Activated CD8-positive, alpha-beta memory T cell treated with anti-CD3 and anti-CD28 coated beads for 4 hours (primary cell): ENCODE data around the gene PSME3.

Experiments
- DNase-seq, 2 donors: peaks; one replicate each; pipeline ENCODE4 v3.0.0-alpha.2; 2020; ENCODE audit warnings: low read depth in 2 of 2

The PSME3 gene, protein sequence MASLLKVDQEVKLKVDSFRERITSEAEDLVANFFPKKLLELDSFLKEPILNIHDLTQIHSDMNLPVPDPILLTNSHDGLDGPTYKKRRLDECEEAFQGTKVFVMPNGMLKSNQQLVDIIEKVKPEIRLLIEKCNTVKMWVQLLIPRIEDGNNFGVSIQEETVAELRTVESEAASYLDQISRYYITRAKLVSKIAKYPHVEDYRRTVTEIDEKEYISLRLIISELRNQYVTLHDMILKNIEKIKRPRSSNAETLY

GRCh38 chr17:42832934-42833766 is at the start of gene PSME3:
TSS of gene PSME3 (plus strand) at chr17:42833397. CDS start at chr17:42833632, 235 bp downstream.
- peak; percentile 81 to 82 for DNase-seq

DNA sequence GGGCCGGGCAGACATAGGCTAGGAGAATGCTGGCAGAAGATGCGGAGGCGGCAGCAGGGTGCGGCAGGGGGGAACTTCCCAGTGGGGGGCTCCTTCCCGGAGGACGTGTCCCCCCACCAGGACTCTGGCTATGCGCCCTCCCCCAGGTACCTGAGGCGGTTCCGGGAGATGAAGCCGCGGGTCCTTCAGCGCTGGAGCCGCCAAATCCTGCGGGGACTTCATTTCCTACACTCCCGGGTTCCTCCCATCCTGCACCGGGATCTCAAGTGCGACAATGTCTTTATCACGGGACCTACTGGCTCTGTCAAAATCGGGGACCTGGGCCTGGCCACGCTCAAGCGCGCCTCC is 49.4 kb upstream of the PSME3 start:
- no peak for DNase-seq

- DNase-seq: no peak
These were observed 48.8 kb upstream of the PSME3 start for GRCh38 chr17:42784409-42784808.

GRCh38 chr17:42784811-42785592 is 48.2 kb upstream of the PSME3 start:
- DNase-seq: no peak

- no peak for DNase-seq
These were observed 45.9 kb upstream of the PSME3 start for GRCh38 chr17:42787266-42787665.

GRCh38 chr17:42791948-42792347 is 41.2 kb upstream of the PSME3 start:
- DNase-seq: no peak

DNA sequence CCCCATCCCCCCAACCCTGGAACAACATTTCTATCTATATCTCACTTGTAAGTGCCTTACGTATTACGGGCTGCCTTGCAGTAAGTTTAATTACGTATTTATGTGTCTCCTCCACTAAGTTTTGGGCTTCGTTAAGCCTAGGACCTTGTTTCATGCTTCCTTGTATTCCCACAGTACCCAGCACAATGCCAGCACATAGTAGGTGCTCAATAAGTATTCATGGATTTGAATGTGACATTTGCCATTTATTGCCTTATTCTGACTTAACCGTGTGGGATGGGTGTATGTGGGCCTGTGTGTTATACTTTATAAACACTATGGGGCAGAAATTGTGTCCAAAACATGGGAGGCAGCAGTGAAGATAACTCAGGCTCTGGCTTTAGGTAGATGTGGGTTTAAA is 40.7 kb upstream of the PSME3 start:
- no peak for DNase-seq

- DNase-seq: no peak
These were observed 38.1 kb upstream of the PSME3 start for GRCh38 chr17:42795061-42795460.

DNA sequence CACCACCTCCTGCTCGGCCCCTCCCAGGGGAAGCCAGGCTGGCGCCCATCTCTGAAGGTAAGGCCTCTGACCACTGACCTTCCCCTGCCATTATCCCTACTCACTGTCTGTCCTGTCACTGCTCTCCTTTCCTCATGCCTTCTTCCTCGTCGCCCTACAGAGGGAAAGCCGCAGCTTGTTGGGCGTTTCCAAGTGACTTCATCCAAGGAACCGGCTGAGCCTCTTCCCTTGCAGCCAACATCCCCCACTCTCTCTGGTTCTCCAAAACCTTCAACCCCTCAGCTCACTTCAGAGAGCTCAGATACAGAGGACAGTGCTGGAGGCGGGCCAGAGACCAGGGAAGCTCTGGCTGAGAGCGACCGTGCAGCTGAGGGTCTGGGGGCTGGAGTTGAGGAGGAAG is 37.7 kb upstream of the PSME3 start:
- DNase-seq: no peak

DNA sequence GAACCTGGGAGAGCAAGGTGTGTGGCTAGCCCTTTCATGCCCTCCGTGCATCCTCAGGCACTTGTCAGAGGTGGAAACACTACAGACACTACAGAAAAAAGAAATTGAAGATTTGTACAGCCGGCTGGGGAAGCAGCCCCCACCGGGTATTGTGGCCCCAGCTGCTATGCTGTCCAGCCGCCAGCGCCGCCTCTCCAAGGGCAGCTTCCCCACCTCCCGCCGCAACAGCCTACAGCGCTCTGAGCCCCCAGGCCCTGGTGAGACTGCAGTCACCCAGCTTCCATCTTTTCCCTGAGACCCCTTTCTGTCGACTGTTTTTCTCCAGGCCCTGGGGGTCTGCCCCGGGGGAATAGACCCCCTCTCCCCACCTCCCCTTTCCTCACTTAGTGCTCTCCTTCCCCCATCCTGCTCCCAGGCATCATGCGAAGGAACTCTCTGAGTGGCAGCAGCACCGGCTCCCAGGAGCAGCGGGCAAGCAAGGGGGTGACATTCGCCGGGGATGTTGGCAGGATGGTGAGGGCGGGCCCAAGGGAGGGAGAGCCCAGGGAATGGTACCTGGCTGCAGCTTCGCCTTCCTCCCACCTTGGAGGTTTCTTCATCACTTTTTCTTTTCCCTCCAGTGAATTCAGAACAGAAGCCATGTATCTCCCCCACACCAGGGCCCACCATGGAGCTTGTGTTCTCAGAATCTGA is 37.0 kb upstream of the PSME3 start:
- DNase-seq: no peak

DNA sequence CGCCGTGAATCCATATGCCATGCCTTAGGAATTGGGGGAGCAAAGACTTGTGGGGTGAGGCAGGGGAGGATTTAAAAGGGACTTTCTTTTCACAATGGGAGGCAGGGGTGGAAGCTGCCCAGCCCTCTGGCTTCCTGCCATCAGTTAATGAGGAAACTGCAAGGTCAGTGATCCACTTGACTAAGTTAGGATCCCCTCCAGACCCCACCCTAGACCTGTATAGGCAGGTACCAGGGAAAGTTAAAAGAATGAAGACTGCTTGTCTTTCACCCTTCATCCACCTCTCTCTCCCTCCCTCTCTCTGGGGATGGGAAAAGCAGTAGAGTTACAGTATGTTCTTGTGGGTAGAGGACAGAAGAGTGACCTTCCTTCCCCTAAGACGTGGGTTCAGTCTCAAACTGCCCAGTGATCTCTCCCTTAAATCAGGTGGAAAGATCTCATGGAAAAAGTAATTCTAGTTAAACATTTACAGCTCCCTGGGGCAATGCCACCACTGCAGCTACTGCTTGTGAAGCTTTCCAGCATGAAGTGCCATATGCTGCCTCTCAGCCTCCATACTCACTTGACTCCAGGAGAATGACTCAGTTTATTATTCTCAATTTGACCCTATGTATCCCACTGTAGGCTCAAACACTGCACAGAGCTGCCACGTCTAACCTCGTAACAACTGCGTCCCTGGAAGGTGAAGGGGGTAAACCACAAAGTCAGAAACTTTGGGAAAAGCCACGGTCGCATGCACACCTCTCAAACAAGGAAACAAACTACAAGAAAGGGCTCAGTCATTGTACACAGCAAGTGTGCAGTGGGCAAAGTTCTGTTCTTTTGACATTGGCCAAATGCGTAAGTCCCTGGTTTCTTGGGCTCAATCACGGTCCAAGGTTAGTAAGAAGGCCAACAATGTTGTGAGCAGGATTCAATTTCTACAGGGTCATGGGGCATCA is 35.9 kb upstream of the PSME3 start:
- no peak for DNase-seq

DNA sequence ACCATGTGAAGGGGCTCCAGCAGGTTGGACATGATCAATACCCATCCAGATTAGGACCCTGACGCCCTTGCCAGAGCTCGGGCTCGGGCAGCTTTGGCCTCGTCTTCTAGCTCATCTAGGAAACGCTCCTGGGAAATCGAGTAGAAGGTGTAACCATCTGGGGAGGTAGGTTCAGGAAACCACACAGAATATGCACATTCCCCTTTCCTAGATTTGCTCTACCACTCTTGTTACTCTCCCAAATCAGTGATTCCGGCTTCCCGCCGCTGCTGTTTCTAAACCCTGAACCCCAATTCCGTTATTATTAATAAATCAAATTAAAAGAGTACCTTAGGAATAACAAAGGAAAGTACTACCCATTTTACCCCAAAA is 35.2 kb upstream of the PSME3 start:
- DNase-seq: no peak

GRCh38 chr17:42798383-42799380 is 34.5 kb upstream of the PSME3 start, which contains the start of the genes CNTD1 and COA3:
TSS of gene CNTD1 (plus strand) at chr17:42798861. CDS start at chr17:42799068, 207 bp downstream.
TSS of gene COA3 (minus strand) at chr17:42798704. CDS start at chr17:42798681, 23 bp downstream.
- peak; percentile 54 to 58 for DNase-seq

DNA sequence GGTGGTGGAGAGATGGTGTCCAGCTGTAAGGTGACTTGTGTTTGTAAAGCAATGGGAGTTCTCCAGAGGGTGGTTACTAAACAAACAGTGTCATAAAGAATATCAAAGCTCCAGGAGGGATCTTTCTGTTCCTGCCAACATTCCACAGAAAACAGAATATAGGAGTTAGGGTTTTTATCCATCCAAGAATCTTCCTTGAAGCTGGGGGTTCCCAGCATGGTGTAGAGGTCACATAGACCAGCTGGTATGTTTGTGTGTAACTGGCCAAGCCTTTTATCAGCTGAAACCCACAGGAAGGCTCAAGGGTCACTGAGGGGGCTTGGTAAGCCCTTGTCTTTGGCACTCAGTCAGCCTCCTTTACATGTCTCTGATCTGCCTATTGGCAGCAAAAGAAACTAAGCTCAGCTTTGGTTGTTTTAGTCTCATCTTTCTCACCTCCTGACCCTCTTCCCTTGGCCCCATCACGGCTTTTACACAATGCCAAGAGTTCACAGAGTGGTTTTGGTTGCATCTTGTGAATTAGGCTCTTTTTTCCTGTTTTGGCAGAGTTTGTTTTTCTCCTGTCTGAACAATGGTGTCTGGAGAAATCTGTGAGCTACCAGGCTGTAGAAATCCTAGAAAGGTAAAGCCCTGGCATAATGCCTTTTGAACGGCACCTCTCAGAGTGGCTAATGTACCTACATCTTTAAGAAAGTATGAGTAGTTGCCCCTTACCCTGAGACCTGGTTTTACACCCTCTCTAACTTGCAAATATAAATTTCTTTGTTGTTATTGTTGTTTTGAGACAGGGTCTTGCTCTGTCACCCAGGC is 29.9 kb upstream of the PSME3 start:
- no peak for DNase-seq

DNA sequence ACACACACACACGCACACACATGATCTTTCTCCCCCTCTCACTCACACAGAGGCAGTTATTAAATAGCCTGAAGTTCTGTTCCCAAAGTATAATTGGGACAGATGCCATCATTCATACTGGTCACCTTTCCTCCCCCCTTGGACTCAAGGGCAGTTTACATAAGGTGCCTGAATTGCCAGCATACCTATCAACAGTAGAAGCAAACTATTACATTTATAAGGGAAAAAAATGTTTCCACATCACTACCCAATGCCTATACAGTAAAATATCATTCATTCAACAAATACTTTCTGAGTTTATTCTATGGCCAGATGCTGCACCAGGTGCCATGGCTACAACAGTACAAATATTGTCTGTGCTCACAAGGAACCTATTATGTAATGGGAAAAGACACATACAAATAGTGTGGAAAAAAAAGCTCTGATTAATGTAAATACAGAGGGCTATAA is 28.3 kb upstream of the PSME3 start:
- no peak for DNase-seq

GRCh38 chr17:42806249-42806648 is 26.9 kb upstream of the PSME3 start:
- DNase-seq: no peak

- DNase-seq: no peak
These were observed 23.9 kb upstream of the PSME3 start for GRCh38 chr17:42809250-42809649.

DNA sequence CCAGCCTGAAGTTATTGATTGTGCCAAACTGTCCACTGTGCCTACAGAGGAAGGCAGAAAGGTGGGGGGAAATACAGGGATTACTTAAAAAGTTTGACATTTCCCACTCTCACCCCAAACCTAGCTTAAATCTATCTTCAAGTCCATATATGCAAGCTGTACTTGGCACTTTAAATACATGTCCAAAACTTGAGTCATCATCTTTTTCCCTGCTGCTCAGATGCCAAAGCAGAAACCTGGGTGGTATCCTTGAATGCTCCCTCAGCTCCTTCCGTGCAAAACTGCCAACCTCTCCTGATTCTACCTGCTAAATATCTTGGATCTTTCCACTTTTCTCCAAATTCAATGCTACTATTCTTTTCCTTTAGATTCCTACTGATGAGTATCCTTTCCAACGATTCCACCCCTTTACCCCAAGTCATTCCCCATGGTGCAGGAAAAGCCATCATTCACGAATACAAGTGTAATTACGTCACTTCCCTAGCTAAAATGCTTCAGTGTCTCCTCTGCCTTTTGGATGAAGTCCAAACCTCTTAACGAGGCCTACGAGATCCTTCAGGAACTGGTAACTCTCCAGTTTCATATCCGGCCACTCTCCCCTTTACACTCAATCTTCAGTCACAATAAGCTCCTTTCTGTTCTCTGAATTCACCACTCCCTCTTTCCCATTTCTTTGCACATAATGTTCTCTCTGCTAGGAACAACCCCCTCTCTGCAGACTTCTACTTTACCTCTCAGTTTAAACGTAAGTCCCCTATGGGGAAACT is 18.4 kb upstream of the PSME3 start:
- no peak for DNase-seq
